NB4 (cell line): ENCODE results near the gene USP31.
"Not testable (repeated sequence)": the region's sequence is repeated elsewhere in the genome, so short reads cannot be mapped to it uniquely, and the experiment has no call there.

ENCODE experiments used
- DNase-seq: peaks from one replicate; pipeline ENCODE4 v3.0.0; 2010; ENCODE audit warnings: low read depth
- H3K4me3 ChIP-seq: one replicate; pipeline ENCODE4 v1.5.1; 2011; ENCODE audit warnings: mild to moderate bottlenecking, low read depth, low read length, moderate library complexity
- MYC ChIP-seq: IDR thresholded peaks from 2 replicates; pipeline ENCODE4 v1.6.1; 2011; ENCODE audit warnings: low read depth, low read length
- POLR2A ChIP-seq: IDR thresholded peaks from 2 replicates; pipeline ENCODE4 v1.6.1; 2011; ENCODE audit warnings: mild to moderate bottlenecking; ENCODE audit not compliant: insufficient read length; ENCODE audit errors: extremely low read depth
- TF ChIP-seq, protein P1 (sequence below): IDR thresholded peaks from one replicate; pipeline ENCODE4 v1.5.1; 2012; ENCODE audit warnings: low read depth, low read length
- TF ChIP-seq, protein P2 (sequence below): IDR thresholded peaks from 2 replicates; pipeline ENCODE4 v1.6.1; 2011; ENCODE audit warnings: low read depth, low read length

The USP31 gene

DNA sequence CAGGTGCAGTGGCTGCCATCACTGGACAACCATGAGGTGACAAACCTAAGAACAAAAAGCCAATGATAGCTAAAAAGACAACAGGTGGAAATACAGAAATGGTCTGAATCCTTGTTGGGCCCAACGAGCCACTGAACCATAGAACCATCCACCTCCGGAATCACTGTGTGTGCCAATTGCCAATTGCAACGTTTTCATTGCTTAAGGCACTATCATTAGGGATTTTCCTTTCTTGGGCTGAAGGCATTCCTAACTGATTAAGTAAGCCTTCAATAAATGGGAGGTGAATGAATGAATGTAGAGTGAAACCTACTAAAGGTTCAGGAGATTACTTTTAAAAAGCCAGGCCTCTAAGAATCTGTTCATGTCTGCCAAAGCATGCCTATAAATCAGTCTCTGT lies 3.6 kb downstream of the USP31 start:
- DNase-seq: no peak
- H3K4me3 ChIP-seq: no peak overlapping the region
- TF ChIP-seq, protein P1, sequence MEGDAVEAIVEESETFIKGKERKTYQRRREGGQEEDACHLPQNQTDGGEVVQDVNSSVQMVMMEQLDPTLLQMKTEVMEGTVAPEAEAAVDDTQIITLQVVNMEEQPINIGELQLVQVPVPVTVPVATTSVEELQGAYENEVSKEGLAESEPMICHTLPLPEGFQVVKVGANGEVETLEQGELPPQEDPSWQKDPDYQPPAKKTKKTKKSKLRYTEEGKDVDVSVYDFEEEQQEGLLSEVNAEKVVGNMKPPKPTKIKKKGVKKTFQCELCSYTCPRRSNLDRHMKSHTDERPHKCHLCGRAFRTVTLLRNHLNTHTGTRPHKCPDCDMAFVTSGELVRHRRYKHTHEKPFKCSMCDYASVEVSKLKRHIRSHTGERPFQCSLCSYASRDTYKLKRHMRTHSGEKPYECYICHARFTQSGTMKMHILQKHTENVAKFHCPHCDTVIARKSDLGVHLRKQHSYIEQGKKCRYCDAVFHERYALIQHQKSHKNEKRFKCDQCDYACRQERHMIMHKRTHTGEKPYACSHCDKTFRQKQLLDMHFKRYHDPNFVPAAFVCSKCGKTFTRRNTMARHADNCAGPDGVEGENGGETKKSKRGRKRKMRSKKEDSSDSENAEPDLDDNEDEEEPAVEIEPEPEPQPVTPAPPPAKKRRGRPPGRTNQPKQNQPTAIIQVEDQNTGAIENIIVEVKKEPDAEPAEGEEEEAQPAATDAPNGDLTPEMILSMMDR: no peak
- TF ChIP-seq, protein P2, sequence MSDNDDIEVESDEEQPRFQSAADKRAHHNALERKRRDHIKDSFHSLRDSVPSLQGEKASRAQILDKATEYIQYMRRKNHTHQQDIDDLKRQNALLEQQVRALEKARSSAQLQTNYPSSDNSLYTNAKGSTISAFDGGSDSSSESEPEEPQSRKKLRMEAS: no peak
- TF ChIP-seq POLR2A (no peak), MYC (no peak)

DNA sequence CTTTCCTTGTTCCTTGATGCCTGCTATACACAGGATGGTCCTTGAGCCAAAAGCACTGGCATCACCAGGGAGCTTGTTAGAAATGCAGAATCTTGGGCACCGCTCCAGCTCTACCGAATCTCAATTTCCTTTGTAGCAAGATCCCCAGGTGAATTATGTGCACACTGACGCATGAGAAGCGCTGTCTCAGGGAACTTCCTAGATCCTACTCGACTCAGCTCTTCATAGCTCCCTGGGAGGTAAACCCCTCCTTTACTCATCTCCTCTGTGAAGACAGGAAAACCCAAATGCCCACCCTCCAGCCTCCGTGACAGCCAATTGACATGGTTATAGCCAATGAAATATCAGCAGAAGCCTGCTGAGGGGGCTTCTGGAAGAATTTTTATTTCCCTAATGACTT lies 4.1 kb downstream of the USP31 start:
- DNase-seq: no peak
- H3K4me3 ChIP-seq: no peak overlapping the region
- TF ChIP-seq POLR2A: no peak
- no peak for TF ChIP-seq MYC
- TF ChIP-seq, protein P2: no peak
- TF ChIP-seq, protein P1: no peak

DNA sequence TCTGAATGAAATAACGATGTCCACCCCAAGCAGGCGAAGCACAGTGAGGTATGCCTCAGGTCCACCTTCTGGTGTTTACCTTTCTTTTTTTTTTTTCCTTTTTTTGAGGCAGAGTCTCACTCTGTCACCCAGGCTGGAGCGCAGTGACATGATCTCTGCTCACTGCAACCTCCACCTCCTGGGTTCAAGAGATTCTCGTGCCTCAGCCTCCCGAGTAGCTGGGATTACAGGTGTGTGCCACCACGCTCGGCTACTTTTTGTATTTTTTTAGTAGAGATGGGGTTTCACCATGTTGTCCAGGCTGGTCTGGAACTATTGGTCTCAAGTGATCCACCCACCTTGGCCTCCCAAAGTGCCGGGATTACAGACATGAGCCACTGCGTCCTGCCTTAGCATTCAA lies 4.9 kb downstream of the USP31 start:
- H3K4me3 ChIP-seq, DNase-seq: not testable (repeated sequence)

DNA sequence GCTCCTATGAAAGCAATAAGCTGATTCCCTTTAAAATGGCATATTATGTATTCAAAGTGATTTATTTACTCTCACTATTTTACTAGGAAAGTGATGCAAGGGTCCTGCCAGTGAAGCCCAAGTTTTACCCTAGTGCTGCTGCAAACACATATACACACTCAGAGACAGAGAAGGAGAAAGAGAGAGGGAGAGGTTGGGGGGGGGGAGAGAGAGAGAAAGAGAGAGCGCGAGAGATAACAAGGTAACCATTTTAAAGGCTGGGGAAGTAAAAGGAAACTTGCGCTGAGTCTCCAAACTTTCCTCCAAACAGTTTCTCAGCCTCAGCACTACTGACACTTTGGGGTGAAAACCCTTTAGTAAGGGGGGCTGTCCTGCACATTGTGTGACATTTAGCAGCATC lies 5.9 kb downstream of the USP31 start:
- no peak for DNase-seq
- no peak for TF ChIP-seq MYC
- TF ChIP-seq, protein P1: no peak
- H3K4me3 ChIP-seq: no peak overlapping the region

DNA sequence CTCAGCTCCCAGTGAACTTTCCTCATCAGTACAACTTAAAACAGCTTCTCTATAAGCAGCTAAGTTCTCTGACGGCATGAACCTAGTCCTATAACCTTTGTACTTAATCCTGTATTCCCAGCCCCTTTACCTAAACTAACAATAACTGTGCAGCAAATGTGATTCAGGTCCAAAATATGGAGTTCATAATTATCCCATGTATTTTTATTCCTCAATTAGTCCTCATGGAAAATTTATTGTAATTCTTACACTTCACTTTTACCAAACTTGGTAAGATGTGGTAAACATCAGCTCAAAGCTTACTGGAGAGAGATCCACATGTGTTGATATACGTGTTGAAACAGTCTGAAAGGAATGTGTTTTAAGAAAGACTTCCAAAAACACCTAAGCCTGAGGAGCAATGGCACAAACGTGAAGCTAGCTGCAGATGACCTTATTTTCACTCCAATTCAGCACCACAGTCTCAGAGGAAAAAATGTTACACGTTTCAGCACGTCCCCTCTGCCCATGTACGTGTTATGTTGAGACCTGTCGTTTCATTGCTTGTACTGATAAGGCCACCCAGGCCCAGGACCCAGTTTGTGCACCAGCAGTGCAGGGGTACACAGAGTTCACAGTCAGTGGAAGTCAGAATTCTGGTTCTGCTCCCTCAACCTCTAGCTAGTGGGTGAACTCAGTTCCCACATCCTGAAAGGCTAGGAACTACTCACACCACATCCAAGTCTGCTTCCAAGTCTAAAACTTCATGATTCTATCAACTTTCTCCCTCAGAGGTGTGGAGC lies 7.1 kb downstream of the USP31 start:
- no peak overlapping the region for H3K4me3 ChIP-seq
- no peak for DNase-seq
- TF ChIP-seq, protein P2: no peak
- TF ChIP-seq, protein P1: no peak
- TF ChIP-seq POLR2A (no peak), MYC (no peak)

DNA sequence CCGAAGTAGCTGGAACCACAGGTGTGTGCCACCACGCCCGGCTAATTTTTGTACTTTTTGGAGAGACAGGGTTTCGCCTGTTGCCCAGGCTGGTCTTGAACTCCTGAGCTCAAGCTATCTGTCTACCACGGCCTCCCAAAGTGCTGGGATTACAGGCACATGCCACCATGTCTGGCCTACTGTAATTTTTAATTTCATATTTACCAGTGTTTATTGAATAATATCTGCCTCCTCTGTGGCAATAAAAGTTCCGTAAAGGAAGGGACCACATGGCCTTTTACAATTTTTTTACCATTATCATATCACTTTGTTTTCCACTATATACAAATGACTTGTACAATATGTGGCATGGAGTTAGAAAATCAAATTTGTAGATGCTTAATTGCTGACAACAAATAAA lies 7.8 kb downstream of the USP31 start:
- DNase-seq: no peak
- no peak overlapping the region for H3K4me3 ChIP-seq
- TF ChIP-seq, protein P2: no peak
- TF ChIP-seq POLR2A: no peak
- TF ChIP-seq, protein P1: no peak
- TF ChIP-seq MYC: no peak
